Measurements from ENCODE around the gene KLK13.

The KLK13 gene

DNA sequence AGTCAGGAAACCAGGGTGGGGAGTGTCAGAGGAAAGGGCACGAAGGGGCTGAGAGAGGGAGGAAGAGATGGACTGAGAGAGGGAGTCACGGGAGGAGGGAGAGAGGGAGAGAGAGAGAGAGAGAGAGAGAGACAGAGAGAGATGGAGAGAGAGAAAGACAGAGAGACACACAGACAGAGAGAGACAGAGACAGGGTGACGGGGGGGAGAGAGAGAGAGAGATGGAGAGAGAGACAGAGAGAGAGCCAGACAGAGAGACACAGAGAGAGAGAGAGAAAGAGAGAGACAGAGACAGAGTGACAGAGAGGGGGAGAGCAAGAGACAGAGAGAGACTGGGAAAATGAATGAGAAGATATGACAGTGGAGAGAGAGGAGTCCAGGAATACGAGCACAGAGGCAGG is 18.3 kb upstream of the KLK13 start:
- H3K4me1 Mint-ChIP-seq (ENCODE audit: low read depth) = no peaks in the 10 kb centered on the region
- H3K27me3 Mint-ChIP-seq = peaks cover 14% of the 10 kb centered on the region
- H3K4me3 Mint-ChIP-seq = no peak overlapping the region
- no peak for DNase-seq
- no peaks in the 10 kb centered on the region for H3K36me3 Mint-ChIP-seq (ENCODE audit: low read depth)
- H3K27ac Mint-ChIP-seq = no peak overlapping the region
- no peaks in the 10 kb centered on the region for H3K9me3 Mint-ChIP-seq

DNA sequence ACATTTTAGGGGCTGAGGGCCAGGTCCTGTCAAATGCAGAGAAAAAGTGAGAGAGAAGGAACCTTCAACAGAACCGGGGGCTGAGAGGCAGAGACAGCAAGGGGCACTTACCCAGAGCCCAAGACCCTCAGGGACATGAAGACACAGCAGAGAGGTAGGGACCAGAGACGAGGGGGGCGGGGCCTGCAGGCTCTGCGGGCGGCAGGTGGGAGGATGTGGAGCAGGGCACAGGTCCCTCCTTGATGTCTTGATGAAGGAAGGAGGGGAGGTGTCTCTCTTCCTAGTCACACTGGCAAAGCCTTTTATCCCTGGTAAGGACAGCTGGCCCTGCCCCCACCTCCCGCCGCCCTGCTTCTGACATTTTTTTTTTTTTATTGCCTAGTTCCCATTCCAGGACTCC is 17.7 kb upstream of the KLK13 start, which contains the start of gene KLK14:
KLK14 (minus strand) TSS at position 277 of the 400 bp plus-strand sequence; CDS start at position 4, 273 bp downstream.
- no peak for DNase-seq
- Mint-ChIP-seq H3K9me3 (no peaks in the 10 kb centered on the region), H3K36me3 (ENCODE audit: low read depth) (no peaks in the 10 kb centered on the region), H3K27me3 (peaks cover 14% of the 10 kb centered on the region), H3K27ac (no peak within 1 kb of the TSS), H3K4me1 (ENCODE audit: low read depth) (no peaks in the 10 kb centered on the region), H3K4me3 (no peak within 1 kb of the TSS)

- Mint-ChIP-seq H3K27ac (no peak overlapping the region), H3K4me1 (ENCODE audit: low read depth) (no peaks in the 10 kb centered on the region), H3K9me3 (no peaks in the 10 kb centered on the region), H3K4me3 (no peak overlapping the region), H3K36me3 (ENCODE audit: low read depth) (no peaks in the 10 kb centered on the region), H3K27me3 (peaks cover 14% of the 10 kb centered on the region)
- DNase-seq = no peak
Measured at GRCh38 chr19:51081476-51081875, 16.6 kb upstream of the KLK13 start.

- Mint-ChIP-seq H3K27me3 (peaks cover 14% of the 10 kb centered on the region), H3K4me3 (no peak overlapping the region), H3K27ac (no peak overlapping the region), H3K9me3 (no peaks in the 10 kb centered on the region), H3K4me1 (ENCODE audit: low read depth) (no peaks in the 10 kb centered on the region), H3K36me3 (ENCODE audit: low read depth) (no peaks in the 10 kb centered on the region)
- no peak for DNase-seq
Measured at GRCh38 chr19:51079481-51080110, 14.7 kb upstream of the KLK13 start.

DNA sequence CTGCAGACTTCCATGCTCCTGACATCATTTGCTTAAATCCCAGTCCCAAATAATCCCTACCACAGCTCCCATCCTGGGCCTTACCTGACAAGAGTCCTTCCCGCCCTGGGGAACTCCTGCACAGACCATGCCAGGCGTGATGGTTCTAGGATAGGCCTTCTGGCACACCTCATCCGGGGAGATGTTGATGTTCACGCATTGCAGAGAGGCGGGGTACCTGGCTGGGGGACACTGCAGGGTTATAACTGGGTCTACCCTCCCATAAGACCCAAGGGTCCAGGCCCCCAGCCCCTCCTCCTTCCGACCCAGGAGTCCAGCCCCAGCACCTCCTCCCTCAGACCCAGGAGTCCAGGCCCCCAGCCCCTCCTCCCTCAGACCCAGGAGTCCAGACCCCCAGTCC is 13.8 kb upstream of the KLK13 start:
- Mint-ChIP-seq H3K4me1 (ENCODE audit: low read depth) (no peaks in the 10 kb centered on the region), H3K4me3 (no peak overlapping the region), H3K36me3 (ENCODE audit: low read depth) (no peaks in the 10 kb centered on the region), H3K27me3 (peaks cover 12% of the 10 kb centered on the region), H3K27ac (no peak overlapping the region), H3K9me3 (peaks cover 6% of the 10 kb centered on the region)
- DNase-seq = no peak

DNA sequence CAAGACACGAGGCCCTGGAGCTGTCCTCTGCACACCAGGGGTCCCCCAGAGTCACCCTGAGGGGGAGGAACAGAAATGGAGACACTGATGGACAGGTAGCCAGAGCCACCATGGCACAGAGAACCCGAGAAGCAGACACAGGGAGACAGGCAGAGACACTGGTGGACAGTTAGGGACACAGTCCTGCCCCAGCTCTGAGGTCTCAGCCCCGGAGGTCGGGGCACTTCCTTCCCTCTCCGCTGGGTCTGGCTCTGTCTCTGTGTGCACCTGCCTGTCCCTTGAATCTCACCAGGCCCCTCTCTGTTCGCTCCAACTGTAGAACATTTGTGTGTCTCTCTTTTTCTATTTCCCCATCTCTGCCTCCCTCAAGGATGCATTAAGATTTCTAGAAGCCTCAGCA is 13.2 kb upstream of the KLK13 start:
- H3K4me1 Mint-ChIP-seq (ENCODE audit: low read depth) = no peaks in the 10 kb centered on the region
- H3K27me3 Mint-ChIP-seq = peaks cover 6% of the 10 kb centered on the region
- H3K9me3 Mint-ChIP-seq = peaks cover 9% of the 10 kb centered on the region
- no peak for DNase-seq
- no peak overlapping the region for H3K27ac Mint-ChIP-seq
- no peak overlapping the region for H3K4me3 Mint-ChIP-seq
- no peaks in the 10 kb centered on the region for H3K36me3 Mint-ChIP-seq (ENCODE audit: low read depth)

DNA sequence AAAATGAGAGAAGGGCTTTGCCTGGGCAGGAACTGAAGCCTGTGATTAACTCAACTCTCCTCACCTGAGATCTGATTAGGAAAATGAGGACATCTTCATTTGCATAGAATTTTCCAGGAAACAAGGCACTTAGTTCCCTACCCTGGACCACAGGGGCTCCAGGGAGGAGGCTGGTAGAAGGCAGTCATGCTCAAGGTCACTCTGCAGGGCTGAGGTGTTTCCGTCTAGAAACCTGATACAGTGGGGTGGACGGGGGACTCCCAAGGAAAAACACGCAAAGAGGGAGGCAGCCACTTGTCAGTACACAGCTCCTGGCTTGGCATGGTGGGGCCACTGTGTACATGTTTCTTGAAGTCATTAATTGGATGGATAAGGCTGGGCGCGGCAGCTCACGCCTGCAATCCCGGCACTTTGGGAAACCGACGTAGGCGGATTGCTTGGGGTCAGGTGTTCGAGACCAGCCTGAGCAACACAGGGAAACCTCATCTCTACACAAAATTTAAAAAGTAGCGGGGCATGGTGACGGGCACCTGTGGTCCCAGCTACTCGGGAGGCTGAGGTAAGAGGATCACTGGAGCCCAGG is 11.8 kb upstream of the KLK13 start:
- peaks cover 10% of the 10 kb centered on the region for H3K9me3 Mint-ChIP-seq
- no peaks in the 10 kb centered on the region for H3K36me3 Mint-ChIP-seq (ENCODE audit: low read depth)
- H3K4me1 Mint-ChIP-seq (ENCODE audit: low read depth) = no peaks in the 10 kb centered on the region
- H3K27ac Mint-ChIP-seq = no peak overlapping the region
- DNase-seq = no peak
- peaks cover 3% of the 10 kb centered on the region for H3K27me3 Mint-ChIP-seq
- no peak overlapping the region for H3K4me3 Mint-ChIP-seq

- Mint-ChIP-seq H3K27me3 (peaks cover 3% of the 10 kb centered on the region), H3K36me3 (ENCODE audit: low read depth) (no peaks in the 10 kb centered on the region), H3K4me1 (ENCODE audit: low read depth) (no peaks in the 10 kb centered on the region), H3K4me3 (no peak overlapping the region), H3K9me3 (peaks cover 10% of the 10 kb centered on the region), H3K27ac (no peak overlapping the region)
- no peak for DNase-seq
Measured at GRCh38 chr19:51075998-51076397, 11.1 kb upstream of the KLK13 start.

GRCh38 chr19:51071095-51071405 is 6.2 kb upstream of the KLK13 start:
- no peak overlapping the region for H3K27ac Mint-ChIP-seq
- H3K36me3 Mint-ChIP-seq (ENCODE audit: low read depth) = no peaks in the 10 kb centered on the region
- H3K27me3 Mint-ChIP-seq = peaks cover 23% of the 10 kb centered on the region
- H3K4me3 Mint-ChIP-seq = no peak overlapping the region
- DNase-seq = no peak
- H3K9me3 Mint-ChIP-seq = peaks cover 10% of the 10 kb centered on the region
- no peaks in the 10 kb centered on the region for H3K4me1 Mint-ChIP-seq (ENCODE audit: low read depth)

DNA sequence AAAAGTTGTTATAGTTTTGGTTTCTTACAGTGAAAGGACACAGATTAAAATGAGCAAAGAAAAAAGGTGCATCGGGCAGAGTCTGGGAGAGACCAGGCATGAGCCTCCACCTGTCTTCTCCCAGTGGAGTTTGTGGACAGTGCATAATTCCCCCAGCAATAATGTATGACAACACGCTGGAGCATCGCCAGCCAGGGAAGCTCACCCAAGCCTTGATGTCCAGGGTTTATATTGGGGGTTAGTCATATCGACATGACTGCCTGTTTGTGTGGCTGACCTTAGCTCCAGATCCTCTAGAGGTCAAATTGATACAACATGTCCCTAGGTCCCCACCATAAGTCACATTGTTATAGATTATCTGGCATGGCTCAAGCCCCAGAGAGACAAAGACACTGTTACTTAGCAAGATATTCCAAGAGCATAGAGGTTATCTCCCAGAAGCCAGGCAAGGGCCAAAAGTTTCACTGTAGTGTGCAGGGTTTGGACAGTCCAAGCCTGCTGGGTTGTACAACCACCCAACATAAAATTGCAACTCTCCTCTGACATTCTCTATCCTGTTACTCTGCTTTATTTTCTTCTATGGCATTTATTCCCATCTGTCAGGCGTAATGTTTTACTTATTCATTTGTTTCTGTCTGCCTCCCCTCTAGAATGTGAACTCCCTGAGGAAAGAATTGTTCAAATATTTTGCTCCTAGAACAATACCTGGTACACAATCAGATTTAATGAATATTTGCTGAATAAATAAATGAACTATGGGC is 5.6 kb upstream of the KLK13 start:
- Mint-ChIP-seq H3K27me3 (peaks cover 26% of the 10 kb centered on the region), H3K36me3 (ENCODE audit: low read depth) (no peaks in the 10 kb centered on the region), H3K4me3 (no peak overlapping the region), H3K4me1 (ENCODE audit: low read depth) (no peaks in the 10 kb centered on the region), H3K27ac (no peak overlapping the region), H3K9me3 (peaks cover 10% of the 10 kb centered on the region)
- no peak for DNase-seq

GRCh38 chr19:51066393-51067186 is 1.7 kb upstream of the KLK13 start:
- Mint-ChIP-seq H3K27me3 (peaks cover 49% of the 10 kb centered on the region), H3K36me3 (ENCODE audit: low read depth) (no peaks in the 10 kb centered on the region), H3K4me1 (ENCODE audit: low read depth) (peaks cover 2% of the 10 kb centered on the region), H3K9me3 (no peaks in the 10 kb centered on the region), H3K4me3 (no peak overlapping the region), H3K27ac (no peak overlapping the region)
- no peak for DNase-seq

GRCh38 chr19:51065221-51065960 is 499 bp upstream of the KLK13 start:
- H3K4me3 Mint-ChIP-seq = no peak overlapping the region
- no peaks in the 10 kb centered on the region for H3K9me3 Mint-ChIP-seq
- peaks cover 56% of the 10 kb centered on the region for H3K27me3 Mint-ChIP-seq
- H3K36me3 Mint-ChIP-seq (ENCODE audit: low read depth) = no peaks in the 10 kb centered on the region
- H3K27ac Mint-ChIP-seq = no peak overlapping the region
- peaks cover 2% of the 10 kb centered on the region for H3K4me1 Mint-ChIP-seq (ENCODE audit: low read depth)
- no peak for DNase-seq

- no peak for DNase-seq
- peaks cover 2% of the 10 kb centered on the region for H3K4me1 Mint-ChIP-seq (ENCODE audit: low read depth)
- peaks cover 58% of the 10 kb centered on the region for H3K27me3 Mint-ChIP-seq
- H3K9me3 Mint-ChIP-seq = no peaks in the 10 kb centered on the region
- H3K4me3 Mint-ChIP-seq = no peak overlapping the region
- no peaks in the 10 kb centered on the region for H3K36me3 Mint-ChIP-seq (ENCODE audit: low read depth)
- no peak overlapping the region for H3K27ac Mint-ChIP-seq
Measured at GRCh38 chr19:51063664-51064063, 1.2 kb downstream of the KLK13 start.

GRCh38 chr19:51060973-51061372 is 3.9 kb downstream of the KLK13 start:
- Mint-ChIP-seq H3K27ac (no peak overlapping the region), H3K4me3 (no peak overlapping the region), H3K27me3 (peaks cover 46% of the 10 kb centered on the region)

More at GRCh38 chr19:51060973-51061372, 3.9 kb downstream of the KLK13 start:
- Mint-ChIP-seq H3K36me3 (ENCODE audit: low read depth) (no peaks in the 10 kb centered on the region), H3K9me3 (no peaks in the 10 kb centered on the region), H3K4me1 (ENCODE audit: low read depth) (peaks cover 2% of the 10 kb centered on the region)
- no peak for DNase-seq
